Smooth muscle cell (in vitro differentiated cells): Measurements from ENCODE around the gene MAGI3. TPM values are rescaled to one million over a fixed set of nuclear protein-coding genes. Genes with fewer than 3 reads are reported as not detected.

Source experiments
- DNase-seq: peaks from one replicate; lab custom pipeline; 2025; ENCODE audit not compliant: unreplicated experiment; lab: John Stamatoyannopoulos, UW
- H2AFZ ChIP-seq: fragments of 200-600 bp; sonication (generic); 2 replicates; pipeline ENCODE4 v1.6.0; 2016; ENCODE audit warnings: antibody characterized with exemption, low read depth, mild to moderate bottlenecking
- H3F3A ChIP-seq: fragments of 200-600 bp; sonication (generic); 2 replicates; pipeline ENCODE4 v1.6.0; 2017; ENCODE audit warnings: antibody characterized with exemption, low read depth
- H3K27ac ChIP-seq: fragments of 200-600 bp; sonication (generic); 2 replicates; pipeline ENCODE4 v1.5.1; 2016; ENCODE audit warnings: low read depth, mild to moderate bottlenecking
- H3K27me3 ChIP-seq: fragments of 200-600 bp; sonication (generic); 2 replicates; pipeline ENCODE4 v1.6.1; 2016; ENCODE audit warnings: low read depth, mild to moderate bottlenecking
- H3K36me3 ChIP-seq: fragments of 200-600 bp; sonication (generic); 2 replicates; pipeline ENCODE4 v1.5.1; 2016; ENCODE audit warnings: low read depth
- H3K4me1 ChIP-seq: fragments of 200-600 bp; sonication (generic); 2 replicates; pipeline ENCODE4 v1.5.1; 2016; ENCODE audit warnings: low read depth
- H3K4me2 ChIP-seq: fragments of 200-600 bp; sonication (generic); 2 replicates; pipeline ENCODE4 v1.6.0; 2016; ENCODE audit warnings: mild to moderate bottlenecking
- H3K4me3 ChIP-seq: fragments of 200-600 bp; sonication (generic); 2 replicates; pipeline ENCODE4 v1.5.1; 2016; ENCODE audit warnings: mild to moderate bottlenecking
- H3K79me2 ChIP-seq: fragments of 200-600 bp; sonication (generic); 2 replicates; pipeline ENCODE4 v1.6.0; 2016; ENCODE audit warnings: low read depth, mild to moderate bottlenecking
- H3K9ac ChIP-seq: fragments of 200-600 bp; sonication (generic); 2 replicates; pipeline ENCODE4 v1.6.0; 2016; ENCODE audit warnings: low read depth
- H3K9me3 ChIP-seq: fragments of 200-600 bp; sonication (generic); replicated peaks from 2 replicates; pipeline ENCODE4 v1.5.1; 2016; ENCODE audit warnings: low read depth
- H4K20me1 ChIP-seq: fragments of 200-600 bp; sonication (generic); 2 replicates; pipeline ENCODE4 v1.6.0; 2016; ENCODE audit warnings: low read depth
- CTCF ChIP-seq: fragments of 200-600 bp; sonication (generic); IDR thresholded peaks from 2 replicates; pipeline ENCODE4 v1.5.1; 2017; ENCODE audit warnings: borderline replicate concordance, mild to moderate bottlenecking, antibody characterized with exemption; ENCODE audit not compliant: insufficient read depth, poor library complexity, severe bottlenecking
- WGBS: methylation state at CpG from one replicate; pipeline ENCODE4 v1.1.7; 2016; ENCODE audit warnings: low lambda C conversion rate; 5-methylcytosine and 5-hydroxymethylcytosine counted together
- polyA plus RNA-seq: library from polyadenylated mRNA; unstranded; fragments of >200 nt; fragmentation: Nextera tagmentation; extraction: Ambion mirVana; gene quantifications from 2 replicates; pipeline ENCODE4 v1.2.1, GENCODE V29; 2016
- total RNA-seq: library from RNA; depleted of rRNA; stranded (reverse); fragments of >200 nt; gene quantifications from 2 replicates; pipeline ENCODE4 v1.2.3, GENCODE V29; 2014

Gene MAGI3
- total and polyA plus RNA-seq, 2 experiments from 2014 or later: 10.9 to 19.1 TPM

- DNase-seq: no peak
- Histone ChIP-seq H3K4me2 (no peak overlapping the region), H3K4me3 (no peak overlapping the region), H3K9ac (no peak overlapping the region), H4K20me1 (no peaks in the 10 kb centered on the region), H2AFZ (no peak overlapping the region), H3K4me1 (peaks cover 8% of the 10 kb centered on the region), H3K79me2 (peaks cover 76% of the 10 kb centered on the region), H3K27ac (peak overlapping the region; percentile 39), H3K9me3 (no peaks in the 10 kb centered on the region), H3K36me3 (no peaks in the 10 kb centered on the region), H3K27me3 (no peaks in the 10 kb centered on the region), H3F3A (peaks cover 6% of the 10 kb centered on the region)
- WGBS: 77% methylated on average over 4 of the region's 4 CpGs
- TF ChIP-seq CTCF: no peak
Measured at GRCh38 chr1:113530021-113530420, 139.7 kb downstream of the MAGI3 start.

GRCh38 chr1:113531321-113531720 is 141.0 kb downstream of the MAGI3 start:
- no peak for DNase-seq
- Histone ChIP-seq H3K4me2 (no peak overlapping the region), H3K36me3 (no peaks in the 10 kb centered on the region), H4K20me1 (no peaks in the 10 kb centered on the region), H3K27ac (no peak overlapping the region), H3K4me3 (no peak overlapping the region), H2AFZ (no peak overlapping the region), H3K9me3 (no peaks in the 10 kb centered on the region), H3K9ac (no peak overlapping the region), H3K79me2 (peaks cover 67% of the 10 kb centered on the region), H3K27me3 (no peaks in the 10 kb centered on the region), H3K4me1 (peaks cover 19% of the 10 kb centered on the region), H3F3A (peaks cover 15% of the 10 kb centered on the region)
- 95% methylated on average over 3 of the region's 3 CpGs for WGBS
- TF ChIP-seq CTCF: no peak

- 92% methylated on average over 3 of the region's 3 CpGs for WGBS
- Histone ChIP-seq H3K27ac (peak overlapping the region; percentile 98), H3K4me3 (no peak overlapping the region), H3K79me2 (peaks cover 67% of the 10 kb centered on the region), H3F3A (peaks cover 15% of the 10 kb centered on the region), H3K4me1 (peaks cover 21% of the 10 kb centered on the region), H3K27me3 (no peaks in the 10 kb centered on the region), H3K9me3 (no peaks in the 10 kb centered on the region), H3K36me3 (no peaks in the 10 kb centered on the region), H3K9ac (peak overlapping the region; percentile 45), H4K20me1 (no peaks in the 10 kb centered on the region), H2AFZ (no peak overlapping the region), H3K4me2 (no peak overlapping the region)
- TF ChIP-seq CTCF: no peak
- no peak for DNase-seq
Measured at GRCh38 chr1:113533061-113533460, 142.7 kb downstream of the MAGI3 start.

DNA sequence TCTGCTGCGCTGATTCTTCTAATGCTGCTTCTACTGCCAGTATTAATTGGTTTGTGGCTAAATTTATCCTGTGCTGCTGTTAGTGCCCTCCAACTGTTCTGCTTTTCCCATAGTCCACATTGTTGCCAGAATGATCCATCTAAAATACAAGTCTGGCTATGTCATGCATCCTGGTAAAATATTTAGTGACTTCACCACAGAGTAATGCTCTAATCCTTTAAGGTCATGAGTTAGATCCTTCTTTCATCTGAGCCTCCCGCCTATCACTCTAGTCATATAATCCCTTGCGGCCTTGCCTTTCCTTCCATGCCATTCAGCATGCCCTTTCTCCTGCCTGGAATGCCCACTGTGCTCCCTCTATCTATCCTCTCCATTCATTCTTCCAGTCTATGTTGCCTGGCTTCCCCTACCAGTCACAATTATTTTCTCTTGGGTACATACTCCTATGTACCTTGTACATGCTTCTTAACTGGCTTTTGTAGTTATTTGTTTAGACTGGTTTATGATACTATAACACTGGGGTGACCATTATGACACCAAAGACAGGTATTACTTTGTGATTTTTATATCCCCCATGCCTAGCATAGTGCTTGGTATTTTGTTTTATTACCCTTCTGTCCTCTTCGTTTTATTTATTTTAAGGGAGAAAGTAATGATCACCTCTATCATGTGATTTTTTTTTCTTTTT is 144.0 kb downstream of the MAGI3 start:
- peak overlapping the region; percentile 75 for H3K9ac ChIP-seq
- H4K20me1 ChIP-seq: no peaks in the 10 kb centered on the region
- TF ChIP-seq CTCF: no peak
- no peak overlapping the region for H3K4me3 ChIP-seq
- H3K9me3 ChIP-seq: no peaks in the 10 kb centered on the region
- peak overlapping the region; percentile 74 for H3K4me2 ChIP-seq
- H3K27ac ChIP-seq: peak overlapping the region; percentile 98
- peaks cover 73% of the 10 kb centered on the region for H3K79me2 ChIP-seq
- 34% methylated on average over 4 of the region's 4 CpGs for WGBS
- H3F3A ChIP-seq: peaks cover 15% of the 10 kb centered on the region
- peaks cover 21% of the 10 kb centered on the region for H3K4me1 ChIP-seq
- no peaks in the 10 kb centered on the region for H3K27me3 ChIP-seq
- no peaks in the 10 kb centered on the region for H3K36me3 ChIP-seq
- no peak overlapping the region for H2AFZ ChIP-seq
- DNase-seq: no peak
